ENCODE measurements around the gene ZHX3. TPM values are rescaled to one million over a fixed set of nuclear protein-coding genes. Genes with fewer than 3 reads are reported as not detected.
A peak's percentile ranks its signal among the peaks of the same experiment; 100 is the strongest.

Gene ZHX3
- total and polyA plus RNA-seq, 2 donors (not counting 1 experiment from before 2014, with no cell fraction given), result 27.7 to 28.0 TPM

DNA sequence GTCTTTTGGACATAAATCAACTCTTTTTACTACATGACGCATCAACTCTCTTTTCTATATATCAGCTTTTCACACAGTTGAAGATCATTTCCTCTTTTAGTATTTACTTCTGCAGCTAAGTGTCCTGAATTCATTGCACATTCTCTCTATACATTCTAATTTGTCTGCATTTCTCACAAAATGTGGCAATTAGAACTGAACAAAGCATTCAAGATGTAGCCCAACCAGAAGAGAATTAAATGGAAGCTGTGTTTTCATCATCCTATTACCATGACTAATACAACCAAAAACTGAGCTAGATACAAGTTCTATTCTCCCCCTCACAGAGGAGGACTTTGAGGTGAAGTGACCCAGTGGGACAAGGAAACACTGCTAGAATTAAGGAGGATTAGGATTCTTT, 93.2 kb downstream of the ZHX3 start:
- Histone ChIP-seq H3K4me2 (ENCODE audit: extremely low read depth, insufficient read depth, low read length) (no peak overlapping the region), H3K9ac (ENCODE audit: insufficient read depth, low read length) (no peak overlapping the region), H3K4me3 (replicated peaks in 1 of 4; ENCODE audit: control extremely low read depth in 1 of 4, insufficient read depth in 1 of 4, low read depth in 3 of 4, low read length in 4 of 4) (no peak overlapping the region), H4K20me1 (ENCODE audit: control insufficient read depth, extremely low read depth, insufficient read depth, low read length) (no peaks in the 10 kb centered on the region), H3K79me2 (ENCODE audit: control insufficient read depth, insufficient read depth, low read length) (peaks cover 4% of the 10 kb centered on the region), H3K27me3 (ENCODE audit: control insufficient read depth, insufficient read depth, low read length) (no peaks in the 10 kb centered on the region), H2AFZ (ENCODE audit: low read length) (no peak overlapping the region), H3K36me3 (ENCODE audit: control insufficient read depth, insufficient read depth, low read length) (no peaks in the 10 kb centered on the region), H3K4me1 (ENCODE audit: control insufficient read depth, extremely low read depth, insufficient read depth, low read length) (no peaks in the 10 kb centered on the region), H3K9me3 (ENCODE audit: control insufficient read depth, insufficient read depth, low read depth, low read length) (no peaks in the 10 kb centered on the region), H3K27ac (ENCODE audit: insufficient read depth, low read length) (no peak overlapping the region)
- no peak for TF ChIP-seq EZH2 (IDR thresholded peaks at IDR 0.05; ENCODE audit: low read length, missing control alignments)
- TF ChIP-seq, protein P1, sequence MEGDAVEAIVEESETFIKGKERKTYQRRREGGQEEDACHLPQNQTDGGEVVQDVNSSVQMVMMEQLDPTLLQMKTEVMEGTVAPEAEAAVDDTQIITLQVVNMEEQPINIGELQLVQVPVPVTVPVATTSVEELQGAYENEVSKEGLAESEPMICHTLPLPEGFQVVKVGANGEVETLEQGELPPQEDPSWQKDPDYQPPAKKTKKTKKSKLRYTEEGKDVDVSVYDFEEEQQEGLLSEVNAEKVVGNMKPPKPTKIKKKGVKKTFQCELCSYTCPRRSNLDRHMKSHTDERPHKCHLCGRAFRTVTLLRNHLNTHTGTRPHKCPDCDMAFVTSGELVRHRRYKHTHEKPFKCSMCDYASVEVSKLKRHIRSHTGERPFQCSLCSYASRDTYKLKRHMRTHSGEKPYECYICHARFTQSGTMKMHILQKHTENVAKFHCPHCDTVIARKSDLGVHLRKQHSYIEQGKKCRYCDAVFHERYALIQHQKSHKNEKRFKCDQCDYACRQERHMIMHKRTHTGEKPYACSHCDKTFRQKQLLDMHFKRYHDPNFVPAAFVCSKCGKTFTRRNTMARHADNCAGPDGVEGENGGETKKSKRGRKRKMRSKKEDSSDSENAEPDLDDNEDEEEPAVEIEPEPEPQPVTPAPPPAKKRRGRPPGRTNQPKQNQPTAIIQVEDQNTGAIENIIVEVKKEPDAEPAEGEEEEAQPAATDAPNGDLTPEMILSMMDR (conservative IDR thresholded peaks at IDR 0.05 in 1 of 2, IDR thresholded peaks at IDR 0.05 in 1 of 2; ENCODE audit: low read depth in 1 of 2, low read length in 2 of 2), result no peak
- no peak for DNase-seq (ENCODE audit: low read depth in 2 of 2)

DNA sequence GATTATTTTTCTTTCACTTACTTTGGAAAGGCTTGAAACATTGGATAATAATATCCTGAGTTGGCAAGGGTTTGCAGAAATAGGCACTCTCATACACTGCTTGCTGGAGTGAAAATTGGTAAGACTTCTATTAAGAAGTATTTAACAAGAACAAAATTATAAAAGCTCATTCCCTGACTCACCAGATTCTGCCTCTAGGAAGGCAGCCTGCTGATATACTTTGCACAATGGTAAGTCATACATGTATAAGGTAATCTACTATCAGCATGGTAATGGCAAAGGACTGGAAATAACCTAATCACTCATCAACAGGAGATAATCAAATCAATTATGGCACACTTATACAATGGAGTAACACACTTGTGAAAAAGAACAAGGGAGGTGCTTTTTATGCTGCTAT, 94.4 kb downstream of the ZHX3 start:
- Histone ChIP-seq H3K4me2 (ENCODE audit: extremely low read depth, insufficient read depth, low read length) (no peak overlapping the region), H3K27me3 (ENCODE audit: control insufficient read depth, insufficient read depth, low read length) (no peaks in the 10 kb centered on the region), H3K36me3 (ENCODE audit: control insufficient read depth, insufficient read depth, low read length) (no peaks in the 10 kb centered on the region), H2AFZ (ENCODE audit: low read length) (no peak overlapping the region), H3K9me3 (ENCODE audit: control insufficient read depth, insufficient read depth, low read depth, low read length) (no peaks in the 10 kb centered on the region), H3K9ac (ENCODE audit: insufficient read depth, low read length) (no peak overlapping the region), H3K4me1 (ENCODE audit: control insufficient read depth, extremely low read depth, insufficient read depth, low read length) (no peaks in the 10 kb centered on the region), H3K27ac (ENCODE audit: insufficient read depth, low read length) (no peak overlapping the region), H3K4me3 (replicated peaks in 1 of 4; ENCODE audit: control extremely low read depth in 1 of 4, insufficient read depth in 1 of 4, low read depth in 3 of 4, low read length in 4 of 4) (no peak overlapping the region), H3K79me2 (ENCODE audit: control insufficient read depth, insufficient read depth, low read length) (peaks cover 4% of the 10 kb centered on the region), H4K20me1 (ENCODE audit: control insufficient read depth, extremely low read depth, insufficient read depth, low read length) (no peaks in the 10 kb centered on the region)
- TF ChIP-seq, protein P1 (conservative IDR thresholded peaks at IDR 0.05 in 1 of 2, IDR thresholded peaks at IDR 0.05 in 1 of 2; ENCODE audit: low read depth in 1 of 2, low read length in 2 of 2), result no peak
- no peak for TF ChIP-seq EZH2 (IDR thresholded peaks at IDR 0.05; ENCODE audit: low read length, missing control alignments)
- peak in 1 of 2 donors; percentile 59 for DNase-seq (ENCODE audit: low read depth in 2 of 2)

DNA sequence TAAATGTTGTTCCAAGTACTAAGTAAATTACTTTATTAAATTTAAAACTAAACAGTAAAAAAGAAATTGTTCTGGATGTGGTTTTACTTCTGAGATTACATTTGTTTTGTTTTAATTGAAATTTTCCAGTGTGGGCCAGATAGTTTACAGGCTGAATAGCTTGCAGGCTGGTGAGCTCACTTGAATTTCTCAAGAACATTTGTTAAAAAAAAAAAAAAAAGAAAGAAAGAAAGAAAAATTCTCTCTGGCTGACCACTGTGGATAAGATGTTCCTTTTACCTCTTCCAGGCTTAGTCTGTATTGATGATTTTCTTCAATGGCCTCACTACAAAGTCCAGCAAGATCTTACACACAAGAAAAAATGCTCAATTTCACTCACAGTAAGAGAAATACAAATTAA, 94.8 kb downstream of the ZHX3 start:
- Histone ChIP-seq H3K9me3 (ENCODE audit: control insufficient read depth, insufficient read depth, low read depth, low read length) (no peaks in the 10 kb centered on the region), H3K36me3 (ENCODE audit: control insufficient read depth, insufficient read depth, low read length) (no peaks in the 10 kb centered on the region), H2AFZ (ENCODE audit: low read length) (no peak overlapping the region), H3K27me3 (ENCODE audit: control insufficient read depth, insufficient read depth, low read length) (no peaks in the 10 kb centered on the region), H3K4me1 (ENCODE audit: control insufficient read depth, extremely low read depth, insufficient read depth, low read length) (no peaks in the 10 kb centered on the region), H3K9ac (ENCODE audit: insufficient read depth, low read length) (no peak overlapping the region), H3K4me2 (ENCODE audit: extremely low read depth, insufficient read depth, low read length) (no peak overlapping the region), H4K20me1 (ENCODE audit: control insufficient read depth, extremely low read depth, insufficient read depth, low read length) (no peaks in the 10 kb centered on the region), H3K79me2 (ENCODE audit: control insufficient read depth, insufficient read depth, low read length) (peaks cover 4% of the 10 kb centered on the region), H3K27ac (ENCODE audit: insufficient read depth, low read length) (no peak overlapping the region), H3K4me3 (replicated peaks in 1 of 4; ENCODE audit: control extremely low read depth in 1 of 4, insufficient read depth in 1 of 4, low read depth in 3 of 4, low read length in 4 of 4) (no peak overlapping the region)
- TF ChIP-seq EZH2 (IDR thresholded peaks at IDR 0.05; ENCODE audit: low read length, missing control alignments), result no peak
- TF ChIP-seq, protein P1 (conservative IDR thresholded peaks at IDR 0.05 in 1 of 2, IDR thresholded peaks at IDR 0.05 in 1 of 2; ENCODE audit: low read depth in 1 of 2, low read length in 2 of 2), result no peak
- DNase-seq (ENCODE audit: low read depth in 2 of 2), result peak; percentile 42 to 63
